GM23248 (cell line): ENCODE results near the gene TCF12.

Experiments
- EZH2 ChIP-seq: fragments of 200-600 bp; sonication (generic); IDR thresholded peaks from 2 replicates; pipeline ENCODE4 v1.6.1; 2018; ENCODE audit warnings: antibody characterized with exemption, mild to moderate bottlenecking; ENCODE audit not compliant: insufficient read depth, poor library complexity, severe bottlenecking
- EZH2phosphoT487 ChIP-seq: fragments of 200-600 bp; sonication (generic); IDR thresholded peaks from 2 replicates; pipeline ENCODE4 v1.6.1; 2018; ENCODE audit warnings: antibody characterized with exemption, moderate library complexity, mild to moderate bottlenecking, low read depth; ENCODE audit not compliant: insufficient read depth

- TF ChIP-seq EZH2 (no peak), EZH2phosphoT487 (no peak)
Observed at GRCh38 chr15:57159767-57160166, 241.3 kb downstream of the TCF12 start.
